ENCODE measurements around the gene SNRK. TPM values are rescaled to one million over a fixed set of nuclear protein-coding genes. Genes with fewer than 3 reads are reported as not detected.

Gene SNRK
- total RNA-seq, 4 donors from 2014 or later, result 74.5 to 121 (median 102) TPM

GRCh38 chr3:43330981-43331380, 44.6 kb downstream of the SNRK start:
- TF ChIP-seq, protein P1, sequence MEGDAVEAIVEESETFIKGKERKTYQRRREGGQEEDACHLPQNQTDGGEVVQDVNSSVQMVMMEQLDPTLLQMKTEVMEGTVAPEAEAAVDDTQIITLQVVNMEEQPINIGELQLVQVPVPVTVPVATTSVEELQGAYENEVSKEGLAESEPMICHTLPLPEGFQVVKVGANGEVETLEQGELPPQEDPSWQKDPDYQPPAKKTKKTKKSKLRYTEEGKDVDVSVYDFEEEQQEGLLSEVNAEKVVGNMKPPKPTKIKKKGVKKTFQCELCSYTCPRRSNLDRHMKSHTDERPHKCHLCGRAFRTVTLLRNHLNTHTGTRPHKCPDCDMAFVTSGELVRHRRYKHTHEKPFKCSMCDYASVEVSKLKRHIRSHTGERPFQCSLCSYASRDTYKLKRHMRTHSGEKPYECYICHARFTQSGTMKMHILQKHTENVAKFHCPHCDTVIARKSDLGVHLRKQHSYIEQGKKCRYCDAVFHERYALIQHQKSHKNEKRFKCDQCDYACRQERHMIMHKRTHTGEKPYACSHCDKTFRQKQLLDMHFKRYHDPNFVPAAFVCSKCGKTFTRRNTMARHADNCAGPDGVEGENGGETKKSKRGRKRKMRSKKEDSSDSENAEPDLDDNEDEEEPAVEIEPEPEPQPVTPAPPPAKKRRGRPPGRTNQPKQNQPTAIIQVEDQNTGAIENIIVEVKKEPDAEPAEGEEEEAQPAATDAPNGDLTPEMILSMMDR (IDR thresholded peaks at IDR 0.05; ENCODE audit: low read depth), result no peak

DNA sequence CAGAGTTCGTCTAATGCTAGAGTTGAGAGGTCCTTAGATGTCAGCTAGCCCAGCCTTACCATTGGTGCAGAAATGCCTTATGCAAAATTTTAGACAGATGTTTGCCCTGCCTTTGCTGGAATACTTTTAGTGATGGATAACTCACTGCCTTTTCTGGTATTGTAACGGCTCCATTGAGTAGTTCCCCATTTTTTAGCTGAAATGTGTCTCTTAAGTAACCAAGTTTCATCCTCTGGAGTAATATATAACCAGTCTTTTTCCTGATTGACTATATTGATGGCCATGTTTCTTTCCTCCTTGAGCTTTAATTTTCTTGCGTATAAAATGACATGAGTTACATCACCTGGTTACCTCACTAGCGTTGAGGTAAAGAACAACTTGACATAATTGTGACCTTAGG, 45.0 kb downstream of the SNRK start:
- TF ChIP-seq, protein P1 (IDR thresholded peaks at IDR 0.05; ENCODE audit: low read depth), result no peak

GRCh38 chr3:43334976-43335375, 48.6 kb downstream of the SNRK start:
- TF ChIP-seq, protein P1 (IDR thresholded peaks at IDR 0.05; ENCODE audit: low read depth), result no peak

- TF ChIP-seq, protein P1 (IDR thresholded peaks at IDR 0.05; ENCODE audit: low read depth), result no peak
These were observed 49.5 kb downstream of the SNRK start for GRCh38 chr3:43335799-43336198.

DNA sequence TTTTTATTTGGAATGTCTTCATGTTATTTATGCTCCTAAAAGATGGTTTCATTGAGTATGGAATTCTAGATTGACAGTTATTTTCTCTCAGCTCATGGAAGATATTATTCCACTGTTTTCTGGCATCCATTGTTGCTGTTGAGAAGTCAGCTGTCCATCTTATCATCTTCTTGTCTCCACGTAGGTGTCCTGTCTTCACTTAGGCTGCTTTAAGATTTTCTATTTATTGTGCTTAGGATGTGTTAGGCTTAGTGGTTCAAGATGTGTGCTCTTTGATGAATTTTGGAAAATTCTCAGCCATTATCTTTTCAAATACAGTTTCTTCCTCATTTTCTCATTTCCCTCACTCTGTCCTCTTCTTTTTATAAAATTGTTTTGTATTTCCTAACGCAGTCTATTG, 52.0 kb downstream of the SNRK start:
- TF ChIP-seq, protein P1 (IDR thresholded peaks at IDR 0.05; ENCODE audit: low read depth), result no peak

- TF ChIP-seq, protein P1 (IDR thresholded peaks at IDR 0.05; ENCODE audit: low read depth), result no peak
These were observed 54.1 kb downstream of the SNRK start for GRCh38 chr3:43340403-43340802.

GRCh38 chr3:43341788-43342187, 55.4 kb downstream of the SNRK start:
- TF ChIP-seq, protein P1 (IDR thresholded peaks at IDR 0.05; ENCODE audit: low read depth), result no peak
